Measurements from ENCODE around the gene PRDM16. TPM values are rescaled to one million over a fixed set of nuclear protein-coding genes. Genes with fewer than 3 reads are reported as not detected.

The PRDM16 gene
- total and polyA plus RNA-seq, 2 experiments from 2014 or later: 0.14 to 0.16 TPM

DNA sequence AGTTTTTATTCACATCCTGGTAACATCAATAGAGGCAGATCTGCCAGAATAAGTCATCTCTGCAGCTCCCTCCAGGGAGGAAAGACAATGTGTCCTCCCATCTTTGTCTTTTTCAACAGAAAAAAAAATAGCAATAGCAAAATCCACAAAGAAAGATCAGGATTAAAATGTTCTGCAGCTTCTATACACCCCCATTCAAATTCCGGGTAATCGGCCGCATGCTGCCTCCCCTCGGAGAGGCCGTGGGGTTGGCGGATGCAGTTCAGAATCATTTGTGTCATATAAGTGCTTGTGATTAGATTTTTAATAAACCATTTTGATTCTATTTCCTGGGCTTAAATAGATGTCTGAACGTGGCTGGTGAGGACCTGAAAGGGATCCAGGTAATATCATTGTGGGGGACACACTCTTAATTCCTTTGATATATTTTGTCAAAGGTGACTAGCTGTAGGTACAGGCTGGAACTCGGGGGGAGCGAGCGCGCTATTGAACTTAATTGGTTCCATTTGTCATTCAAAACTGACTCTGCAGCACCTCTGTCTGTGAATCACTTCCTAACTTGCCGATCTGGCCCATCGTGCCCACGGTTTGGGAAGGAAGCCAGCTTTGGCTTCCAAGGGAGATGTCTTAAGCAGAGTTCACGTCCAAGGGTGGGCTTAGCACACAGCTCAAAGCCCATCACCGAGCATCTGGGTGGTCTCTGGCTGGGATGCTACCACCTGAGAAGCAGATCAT is 299.9 kb downstream of the PRDM16 start:
- Mint-ChIP-seq H3K27me3 (ENCODE audit: insufficient read depth, low read depth, poor library complexity) (peaks cover 2% of the 10 kb centered on the region), H3K4me3 (no peak overlapping the region), H3K4me1 (peaks cover 18% of the 10 kb centered on the region), H3K27ac (no peak overlapping the region), H3K36me3 (ENCODE audit: low read depth) (no peaks in the 10 kb centered on the region), H3K9me3 (no peaks in the 10 kb centered on the region; the same call in 2 of the 3 replicates)
- Histone ChIP-seq H2AFZ (no peak overlapping the region), H3F3A (replicated peaks; ENCODE audit: low read depth) (no peaks in the 10 kb centered on the region), H3K4me1 (ENCODE audit: insufficient read depth) (peaks cover 4% of the 10 kb centered on the region; the same call in 1 of the 2 replicates), H3K9me2 (ENCODE audit: insufficient read depth) (no peaks in the 10 kb centered on the region), H3K36me3 (ENCODE audit: insufficient read depth) (no peaks in the 10 kb centered on the region), H4K20me1 (replicated peaks; ENCODE audit: insufficient read depth) (no peaks in the 10 kb centered on the region), H3K4me3 (no peak overlapping the region), H3K4me2 (0 out of 2 replicates have a peak overlapping the region, but pooled peaks have one; percentile 5), H3K27ac (ENCODE audit: low read depth) (no peak overlapping the region), H3K27me3 (ENCODE audit: insufficient read depth) (no peaks in the 10 kb centered on the region), H3K79me2 (replicated peaks; ENCODE audit: insufficient read depth) (no peaks in the 10 kb centered on the region)
- ATAC-seq: peak; percentile 62
- no peak for TF ChIP-seq ZNF114 (CRISPR knock-in tag; IDR thresholded peaks at IDR 0.05)
- TF ChIP-seq ZNF331 (CRISPR knock-in tag; IDR thresholded peaks at IDR 0.05; ENCODE audit: low read depth): no peak
- TF ChIP-seq STAT1 (IDR thresholded peaks at IDR 0.05; ENCODE audit: unreplicated experiment): no peak
- TF ChIP-seq, protein P1, sequence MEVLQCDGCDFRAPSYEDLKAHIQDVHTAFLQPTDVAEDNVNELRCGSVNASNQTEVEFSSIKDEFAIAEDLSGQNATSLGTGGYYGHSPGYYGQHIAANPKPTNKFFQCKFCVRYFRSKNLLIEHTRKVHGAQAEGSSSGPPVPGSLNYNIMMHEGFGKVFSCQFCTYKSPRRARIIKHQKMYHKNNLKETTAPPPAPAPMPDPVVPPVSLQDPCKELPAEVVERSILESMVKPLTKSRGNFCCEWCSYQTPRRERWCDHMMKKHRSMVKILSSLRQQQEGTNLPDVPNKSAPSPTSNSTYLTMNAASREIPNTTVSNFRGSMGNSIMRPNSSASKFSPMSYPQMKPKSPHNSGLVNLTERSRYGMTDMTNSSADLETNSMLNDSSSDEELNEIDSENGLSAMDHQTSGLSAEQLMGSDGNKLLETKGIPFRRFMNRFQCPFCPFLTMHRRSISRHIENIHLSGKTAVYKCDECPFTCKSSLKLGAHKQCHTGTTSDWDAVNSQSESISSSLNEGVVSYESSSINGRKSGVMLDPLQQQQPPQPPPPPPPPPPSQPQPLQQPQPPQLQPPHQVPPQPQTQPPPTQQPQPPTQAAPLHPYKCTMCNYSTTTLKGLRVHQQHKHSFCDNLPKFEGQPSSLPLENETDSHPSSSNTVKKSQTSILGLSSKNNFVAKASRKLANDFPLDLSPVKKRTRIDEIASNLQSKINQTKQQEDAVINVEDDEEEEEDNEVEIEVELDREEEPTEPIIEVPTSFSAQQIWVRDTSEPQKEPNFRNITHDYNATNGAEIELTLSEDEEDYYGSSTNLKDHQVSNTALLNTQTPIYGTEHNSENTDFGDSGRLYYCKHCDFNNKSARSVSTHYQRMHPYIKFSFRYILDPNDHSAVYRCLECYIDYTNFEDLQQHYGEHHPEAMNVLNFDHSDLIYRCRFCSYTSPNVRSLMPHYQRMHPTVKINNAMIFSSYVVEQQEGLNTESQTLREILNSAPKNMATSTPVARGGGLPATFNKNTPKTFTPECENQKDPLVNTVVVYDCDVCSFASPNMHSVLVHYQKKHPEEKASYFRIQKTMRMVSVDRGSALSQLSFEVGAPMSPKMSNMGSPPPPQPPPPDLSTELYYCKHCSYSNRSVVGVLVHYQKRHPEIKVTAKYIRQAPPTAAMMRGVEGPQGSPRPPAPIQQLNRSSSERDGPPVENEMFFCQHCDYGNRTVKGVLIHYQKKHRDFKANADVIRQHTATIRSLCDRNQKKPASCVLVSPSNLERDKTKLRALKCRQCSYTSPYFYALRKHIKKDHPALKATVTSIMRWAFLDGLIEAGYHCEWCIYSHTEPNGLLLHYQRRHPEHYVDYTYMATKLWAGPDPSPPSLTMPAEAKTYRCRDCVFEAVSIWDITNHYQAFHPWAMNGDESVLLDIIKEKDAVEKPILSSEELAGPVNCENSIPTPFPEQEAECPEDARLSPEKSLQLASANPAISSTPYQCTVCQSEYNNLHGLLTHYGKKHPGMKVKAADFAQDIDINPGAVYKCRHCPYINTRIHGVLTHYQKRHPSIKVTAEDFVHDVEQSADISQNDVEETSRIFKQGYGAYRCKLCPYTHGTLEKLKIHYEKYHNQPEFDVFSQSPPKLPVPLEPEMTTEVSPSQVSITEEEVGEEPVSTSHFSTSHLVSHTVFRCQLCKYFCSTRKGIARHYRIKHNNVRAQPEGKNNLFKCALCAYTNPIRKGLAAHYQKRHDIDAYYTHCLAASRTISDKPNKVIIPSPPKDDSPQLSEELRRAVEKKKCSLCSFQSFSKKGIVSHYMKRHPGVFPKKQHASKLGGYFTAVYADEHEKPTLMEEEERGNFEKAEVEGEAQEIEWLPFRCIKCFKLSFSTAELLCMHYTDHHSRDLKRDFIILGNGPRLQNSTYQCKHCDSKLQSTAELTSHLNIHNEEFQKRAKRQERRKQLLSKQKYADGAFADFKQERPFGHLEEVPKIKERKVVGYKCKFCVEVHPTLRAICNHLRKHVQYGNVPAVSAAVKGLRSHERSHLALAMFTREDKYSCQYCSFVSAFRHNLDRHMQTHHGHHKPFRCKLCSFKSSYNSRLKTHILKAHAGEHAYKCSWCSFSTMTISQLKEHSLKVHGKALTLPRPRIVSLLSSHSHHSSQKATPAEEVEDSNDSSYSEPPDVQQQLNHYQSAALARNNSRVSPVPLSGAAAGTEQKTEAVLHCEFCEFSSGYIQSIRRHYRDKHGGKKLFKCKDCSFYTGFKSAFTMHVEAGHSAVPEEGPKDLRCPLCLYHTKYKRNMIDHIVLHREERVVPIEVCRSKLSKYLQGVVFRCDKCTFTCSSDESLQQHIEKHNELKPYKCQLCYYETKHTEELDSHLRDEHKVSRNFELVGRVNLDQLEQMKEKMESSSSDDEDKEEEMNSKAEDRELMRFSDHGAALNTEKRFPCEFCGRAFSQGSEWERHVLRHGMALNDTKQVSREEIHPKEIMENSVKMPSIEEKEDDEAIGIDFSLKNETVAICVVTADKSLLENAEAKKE (CRISPR knock-in tag; IDR thresholded peaks at IDR 0.05): no peak
- TF ChIP-seq, protein P2, sequence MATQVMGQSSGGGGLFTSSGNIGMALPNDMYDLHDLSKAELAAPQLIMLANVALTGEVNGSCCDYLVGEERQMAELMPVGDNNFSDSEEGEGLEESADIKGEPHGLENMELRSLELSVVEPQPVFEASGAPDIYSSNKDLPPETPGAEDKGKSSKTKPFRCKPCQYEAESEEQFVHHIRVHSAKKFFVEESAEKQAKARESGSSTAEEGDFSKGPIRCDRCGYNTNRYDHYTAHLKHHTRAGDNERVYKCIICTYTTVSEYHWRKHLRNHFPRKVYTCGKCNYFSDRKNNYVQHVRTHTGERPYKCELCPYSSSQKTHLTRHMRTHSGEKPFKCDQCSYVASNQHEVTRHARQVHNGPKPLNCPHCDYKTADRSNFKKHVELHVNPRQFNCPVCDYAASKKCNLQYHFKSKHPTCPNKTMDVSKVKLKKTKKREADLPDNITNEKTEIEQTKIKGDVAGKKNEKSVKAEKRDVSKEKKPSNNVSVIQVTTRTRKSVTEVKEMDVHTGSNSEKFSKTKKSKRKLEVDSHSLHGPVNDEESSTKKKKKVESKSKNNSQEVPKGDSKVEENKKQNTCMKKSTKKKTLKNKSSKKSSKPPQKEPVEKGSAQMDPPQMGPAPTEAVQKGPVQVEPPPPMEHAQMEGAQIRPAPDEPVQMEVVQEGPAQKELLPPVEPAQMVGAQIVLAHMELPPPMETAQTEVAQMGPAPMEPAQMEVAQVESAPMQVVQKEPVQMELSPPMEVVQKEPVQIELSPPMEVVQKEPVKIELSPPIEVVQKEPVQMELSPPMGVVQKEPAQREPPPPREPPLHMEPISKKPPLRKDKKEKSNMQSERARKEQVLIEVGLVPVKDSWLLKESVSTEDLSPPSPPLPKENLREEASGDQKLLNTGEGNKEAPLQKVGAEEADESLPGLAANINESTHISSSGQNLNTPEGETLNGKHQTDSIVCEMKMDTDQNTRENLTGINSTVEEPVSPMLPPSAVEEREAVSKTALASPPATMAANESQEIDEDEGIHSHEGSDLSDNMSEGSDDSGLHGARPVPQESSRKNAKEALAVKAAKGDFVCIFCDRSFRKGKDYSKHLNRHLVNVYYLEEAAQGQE (IDR thresholded peaks at IDR 0.05; ENCODE audit: unreplicated experiment): no peak
- TF ChIP-seq POLR2AphosphoS5 (IDR thresholded peaks at IDR 0.05; ENCODE audit: low read depth): no peak
- TF ChIP-seq, protein P3, sequence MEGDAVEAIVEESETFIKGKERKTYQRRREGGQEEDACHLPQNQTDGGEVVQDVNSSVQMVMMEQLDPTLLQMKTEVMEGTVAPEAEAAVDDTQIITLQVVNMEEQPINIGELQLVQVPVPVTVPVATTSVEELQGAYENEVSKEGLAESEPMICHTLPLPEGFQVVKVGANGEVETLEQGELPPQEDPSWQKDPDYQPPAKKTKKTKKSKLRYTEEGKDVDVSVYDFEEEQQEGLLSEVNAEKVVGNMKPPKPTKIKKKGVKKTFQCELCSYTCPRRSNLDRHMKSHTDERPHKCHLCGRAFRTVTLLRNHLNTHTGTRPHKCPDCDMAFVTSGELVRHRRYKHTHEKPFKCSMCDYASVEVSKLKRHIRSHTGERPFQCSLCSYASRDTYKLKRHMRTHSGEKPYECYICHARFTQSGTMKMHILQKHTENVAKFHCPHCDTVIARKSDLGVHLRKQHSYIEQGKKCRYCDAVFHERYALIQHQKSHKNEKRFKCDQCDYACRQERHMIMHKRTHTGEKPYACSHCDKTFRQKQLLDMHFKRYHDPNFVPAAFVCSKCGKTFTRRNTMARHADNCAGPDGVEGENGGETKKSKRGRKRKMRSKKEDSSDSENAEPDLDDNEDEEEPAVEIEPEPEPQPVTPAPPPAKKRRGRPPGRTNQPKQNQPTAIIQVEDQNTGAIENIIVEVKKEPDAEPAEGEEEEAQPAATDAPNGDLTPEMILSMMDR (conservative IDR thresholded peaks at IDR 0.05; ENCODE audit: low read depth in 2 of 2): no peak
- TF ChIP-seq EZH2 (IDR thresholded peaks at IDR 0.05; ENCODE audit: low read depth, unreplicated experiment): no peak
- no peak for TF ChIP-seq NANOG (IDR thresholded peaks at IDR 0.05; ENCODE audit: borderline replicate concordance)
- TF ChIP-seq, protein P4, sequence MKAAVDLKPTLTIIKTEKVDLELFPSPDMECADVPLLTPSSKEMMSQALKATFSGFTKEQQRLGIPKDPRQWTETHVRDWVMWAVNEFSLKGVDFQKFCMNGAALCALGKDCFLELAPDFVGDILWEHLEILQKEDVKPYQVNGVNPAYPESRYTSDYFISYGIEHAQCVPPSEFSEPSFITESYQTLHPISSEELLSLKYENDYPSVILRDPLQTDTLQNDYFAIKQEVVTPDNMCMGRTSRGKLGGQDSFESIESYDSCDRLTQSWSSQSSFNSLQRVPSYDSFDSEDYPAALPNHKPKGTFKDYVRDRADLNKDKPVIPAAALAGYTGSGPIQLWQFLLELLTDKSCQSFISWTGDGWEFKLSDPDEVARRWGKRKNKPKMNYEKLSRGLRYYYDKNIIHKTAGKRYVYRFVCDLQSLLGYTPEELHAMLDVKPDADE (IDR thresholded peaks at IDR 0.05): no peak
- no peak for TF ChIP-seq EZH2phosphoT487 (IDR thresholded peaks at IDR 0.05; ENCODE audit: unreplicated experiment)
- DNase-seq (ENCODE audit: low spot score): peak; percentile 42

Measured in GM23338 (cell line).